ENCODE results near the gene CKS1B.
A peak's percentile ranks its signal among the peaks of the same experiment; 100 is the strongest.

Gene CKS1B

GRCh38 chr1:155003227-155003765, 28.8 kb downstream of the CKS1B start:
- no peak for DNase-seq

DNA sequence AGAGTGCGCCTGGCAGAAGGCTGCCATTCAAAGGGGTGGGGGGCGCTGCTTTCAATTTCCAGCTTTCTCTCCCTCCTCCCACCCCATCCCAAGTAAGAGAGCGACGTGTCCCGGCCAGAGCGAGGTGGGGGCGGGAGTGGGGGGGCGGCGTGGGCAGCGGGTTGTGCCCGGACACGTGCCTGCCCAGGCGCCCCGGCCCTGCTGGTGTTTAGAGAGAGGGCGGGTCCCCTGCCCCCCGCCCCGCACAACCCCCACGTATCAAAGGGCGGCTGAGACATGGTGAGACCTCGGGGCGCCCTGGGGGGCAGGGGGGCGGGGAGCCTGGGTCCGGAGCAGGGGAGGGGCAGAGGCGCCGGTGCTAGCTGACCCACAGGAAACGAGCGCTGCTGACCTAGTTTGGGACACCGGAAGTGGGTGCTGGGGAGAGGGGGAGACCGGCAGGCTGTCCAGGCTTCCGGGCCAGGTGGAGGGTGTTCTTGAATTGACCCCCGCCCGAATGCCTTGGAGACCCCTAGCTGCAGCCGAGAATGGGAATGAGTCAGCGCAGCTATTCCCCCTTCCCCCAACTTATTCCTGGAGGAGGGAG, 29.4 kb downstream of the CKS1B start:
- DNase-seq = no peak

DNA sequence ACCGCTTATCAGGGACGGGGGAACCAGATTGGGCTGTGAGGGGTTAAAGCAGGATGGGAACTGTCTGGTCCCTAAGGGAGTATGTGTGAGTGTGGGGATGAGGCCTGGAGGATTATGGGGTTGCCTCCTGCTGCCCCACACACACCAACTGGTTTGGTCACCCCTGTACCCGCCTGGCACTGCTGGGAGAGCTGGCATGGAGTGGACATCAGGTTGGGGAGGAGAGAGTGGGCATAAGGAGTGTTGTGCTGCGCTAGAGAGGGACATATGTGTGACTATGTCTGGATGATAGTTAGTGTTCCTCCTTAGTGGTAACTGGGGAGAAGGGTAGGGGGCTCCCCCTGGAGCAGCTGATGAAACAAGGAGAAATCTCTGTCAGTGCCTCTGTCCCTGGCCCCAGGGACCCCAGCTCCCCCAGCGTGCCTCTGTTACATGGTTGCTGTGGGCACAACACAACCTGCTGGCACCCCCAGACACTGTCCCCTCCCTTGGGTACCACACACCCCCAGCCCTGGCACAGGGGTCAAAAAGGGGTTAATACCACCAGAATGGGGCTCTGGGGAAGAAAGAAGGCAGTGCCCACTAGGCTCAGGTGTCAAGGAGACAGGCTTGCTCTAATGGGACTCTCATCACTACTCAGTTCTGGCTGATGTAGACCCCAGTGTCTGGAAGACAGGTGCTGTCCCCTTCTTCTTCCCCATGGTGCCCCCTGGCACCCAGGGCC, 30.0 kb downstream of the CKS1B start:
- DNase-seq = no peak

DNA sequence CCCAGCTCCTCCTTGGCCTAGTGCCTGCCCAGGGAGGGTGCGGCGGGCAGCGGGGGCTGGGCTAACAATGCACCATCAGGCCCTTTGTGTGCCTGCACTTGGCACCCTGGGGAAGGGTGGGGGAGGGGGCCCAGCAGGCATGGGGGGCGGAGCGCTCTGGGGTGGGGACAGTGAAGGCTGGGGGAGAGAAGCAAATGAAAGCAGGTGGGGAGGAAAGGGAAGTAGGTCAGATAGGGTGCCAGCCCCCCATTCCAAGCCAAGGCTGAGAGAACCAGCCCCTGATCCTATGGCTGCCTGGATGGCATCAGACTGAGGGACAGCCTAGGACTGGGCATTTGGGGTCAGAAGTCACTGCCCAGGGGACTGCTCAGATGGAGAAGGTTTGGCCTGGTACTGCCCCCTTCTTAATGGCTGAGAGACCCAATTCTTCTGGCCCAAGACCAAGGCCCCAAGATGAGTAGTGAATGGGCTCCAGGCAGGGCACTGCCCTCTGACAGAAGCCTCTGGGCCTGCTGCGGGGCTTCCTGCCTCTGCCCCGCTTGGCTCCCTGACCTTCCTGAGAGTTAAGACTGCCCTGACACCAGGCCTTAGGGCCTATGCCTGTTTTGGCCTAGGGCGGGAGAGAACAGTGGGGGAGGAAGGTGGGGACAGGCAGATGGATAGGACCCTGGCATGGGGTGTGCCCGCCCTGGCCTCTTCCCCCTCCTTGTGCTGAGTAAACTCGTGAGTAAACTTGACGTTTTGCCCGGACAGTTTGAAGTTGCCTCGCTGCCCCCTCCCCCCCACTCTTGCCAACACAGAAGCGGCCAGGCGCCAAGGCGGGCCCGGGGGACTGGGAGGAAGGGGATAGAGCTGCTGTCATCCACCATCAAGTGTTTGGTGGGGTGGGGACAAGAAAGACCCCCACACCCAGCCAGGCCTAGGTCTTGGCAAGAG, 30.9 kb downstream of the CKS1B start:
- no peak for DNase-seq

DNA sequence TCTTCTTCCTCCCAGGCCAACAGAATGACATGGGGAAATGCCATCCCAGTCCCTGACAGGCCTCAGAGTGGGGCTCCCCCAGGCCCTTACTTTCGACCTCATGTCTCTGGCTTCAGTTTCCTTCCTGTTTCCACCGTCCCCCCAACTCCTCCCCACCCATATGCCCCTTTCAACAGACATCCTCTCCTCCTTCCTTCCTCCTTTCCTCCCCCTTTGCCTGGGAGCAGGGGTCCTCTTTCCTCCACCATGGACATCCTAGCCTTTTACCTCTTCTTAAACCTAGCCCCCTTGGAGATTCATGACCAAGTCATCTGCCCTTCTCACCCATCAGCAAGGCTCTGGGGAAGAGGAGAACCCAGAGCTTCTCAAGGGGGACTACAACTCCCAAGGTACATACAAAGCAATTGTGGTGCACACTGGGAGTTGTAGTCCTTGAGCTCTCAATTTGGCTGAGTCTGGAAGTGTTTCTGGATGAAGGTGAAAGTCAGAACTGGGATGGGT, 32.2 kb downstream of the CKS1B start:
- DNase-seq = no peak

DNA sequence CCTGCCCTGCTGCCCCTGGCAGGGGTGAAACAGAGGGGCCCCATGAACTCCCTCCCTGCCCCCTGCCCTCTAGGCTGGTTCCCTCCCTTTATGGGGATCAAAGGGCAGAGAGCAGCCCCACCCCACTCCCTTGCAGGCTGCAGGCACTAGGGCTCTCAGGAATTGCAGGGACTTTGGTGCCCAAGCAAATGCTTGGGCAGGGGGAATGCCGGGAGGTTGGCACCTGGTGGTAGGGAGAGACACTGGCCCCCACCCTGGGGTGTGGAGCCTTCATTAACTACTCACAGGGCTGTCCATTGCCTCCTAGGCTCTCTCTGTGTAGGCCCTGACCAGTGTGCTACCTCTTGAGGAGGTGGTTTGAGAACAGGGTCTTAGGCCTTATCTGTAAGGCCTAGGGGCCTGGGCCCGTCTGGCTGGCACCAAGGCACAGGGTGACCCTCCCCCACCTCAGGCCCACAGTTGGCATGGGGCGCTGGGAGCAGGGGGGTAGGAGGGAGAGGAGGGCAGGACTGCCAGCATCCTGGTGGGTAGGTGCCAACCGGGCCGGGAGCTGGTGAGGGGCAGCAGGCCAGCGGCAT, 32.9 kb downstream of the CKS1B start:
- DNase-seq = no peak

DNA sequence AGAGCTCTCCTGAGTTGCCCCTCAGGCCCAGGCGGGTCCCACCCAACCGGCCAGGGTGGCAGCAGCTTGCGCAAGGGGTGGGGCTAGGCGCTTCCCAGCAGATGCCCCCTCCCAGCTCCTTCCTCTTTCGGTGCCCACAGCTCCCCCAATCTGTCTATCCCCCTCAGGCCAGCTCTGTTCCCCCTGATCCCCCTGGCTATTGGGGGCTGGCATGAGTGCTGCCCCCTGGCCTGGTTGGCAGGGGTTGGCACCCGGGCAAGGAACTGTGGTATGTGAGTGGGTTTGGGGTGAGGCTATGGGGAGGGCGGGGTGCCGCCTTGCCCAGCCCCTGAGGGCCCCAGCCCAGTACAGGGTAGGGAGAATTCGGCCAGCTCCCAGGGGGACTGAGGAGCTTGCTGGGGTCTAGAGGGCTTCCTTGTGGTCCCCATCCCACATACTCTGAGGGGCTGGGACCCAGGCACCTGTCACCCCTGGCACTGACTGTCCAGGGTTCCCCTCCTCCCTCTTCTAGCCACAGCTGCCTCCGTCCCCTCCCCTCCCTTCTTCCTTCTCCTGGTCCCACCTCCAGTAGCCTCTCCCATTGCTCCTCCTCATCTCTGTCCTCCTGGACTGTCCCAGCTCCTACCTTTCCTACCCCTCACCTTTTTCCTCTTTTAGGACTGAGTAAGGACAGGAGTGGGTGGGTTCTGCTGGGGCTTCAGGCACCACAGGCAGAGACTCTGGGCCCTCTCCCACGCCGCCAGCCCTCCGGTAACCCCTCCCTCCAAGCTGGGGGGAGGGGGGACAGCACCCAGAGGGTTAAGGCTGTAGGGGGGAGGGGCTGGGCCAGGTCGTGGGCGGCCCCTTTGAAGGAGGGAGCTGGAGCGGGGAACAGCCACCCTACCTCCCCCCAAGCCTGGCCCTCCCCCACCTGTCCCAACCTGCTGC, 33.8 kb downstream of the CKS1B start:
- no peak for DNase-seq

- no peak for DNase-seq
Measured at GRCh38 chr1:155009221-155009711, 34.8 kb downstream of the CKS1B start.

GRCh38 chr1:155009742-155010141, 35.3 kb downstream of the CKS1B start:
- DNase-seq = no peak

DNA sequence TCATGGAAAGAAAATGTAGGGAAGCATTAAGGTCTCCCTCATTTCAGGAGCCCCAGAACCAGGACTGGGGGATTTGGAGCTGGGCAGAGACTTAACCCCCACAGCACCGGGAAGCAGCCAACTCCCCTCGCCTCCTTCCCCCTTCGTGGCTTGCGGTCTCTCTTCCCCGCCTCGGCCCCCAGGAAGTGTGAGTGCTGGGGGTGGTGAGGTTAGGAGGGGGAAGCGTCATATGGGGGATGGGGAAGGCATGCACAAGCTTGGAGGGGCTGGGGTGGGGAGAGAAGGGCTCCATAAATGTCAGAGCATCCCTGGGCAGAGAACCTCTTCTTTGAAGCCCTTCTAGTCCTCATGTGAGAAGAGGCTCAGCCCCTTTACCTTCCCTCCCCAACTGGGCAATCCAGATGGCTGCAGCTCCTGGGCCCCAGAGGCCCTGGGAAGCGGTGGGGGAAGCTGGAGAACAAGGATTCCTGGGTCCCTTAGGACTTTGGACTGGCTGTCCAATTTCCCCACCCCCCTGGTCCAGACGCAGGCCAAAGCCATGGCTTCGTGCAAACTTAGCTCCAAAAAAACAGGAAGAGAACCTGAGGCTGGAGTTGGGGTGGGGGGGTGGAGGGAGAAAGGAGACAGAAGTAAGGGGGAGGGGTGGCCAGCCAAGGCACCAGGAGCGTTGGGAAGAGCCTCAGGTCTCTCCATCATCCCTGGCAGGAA, 35.9 kb downstream of the CKS1B start:
- DNase-seq = no peak

GRCh38 chr1:155011004-155011416, 36.5 kb downstream of the CKS1B start:
- no peak for DNase-seq

- DNase-seq = no peak
Measured at GRCh38 chr1:155011437-155012025, 37.0 kb downstream of the CKS1B start.

DNA sequence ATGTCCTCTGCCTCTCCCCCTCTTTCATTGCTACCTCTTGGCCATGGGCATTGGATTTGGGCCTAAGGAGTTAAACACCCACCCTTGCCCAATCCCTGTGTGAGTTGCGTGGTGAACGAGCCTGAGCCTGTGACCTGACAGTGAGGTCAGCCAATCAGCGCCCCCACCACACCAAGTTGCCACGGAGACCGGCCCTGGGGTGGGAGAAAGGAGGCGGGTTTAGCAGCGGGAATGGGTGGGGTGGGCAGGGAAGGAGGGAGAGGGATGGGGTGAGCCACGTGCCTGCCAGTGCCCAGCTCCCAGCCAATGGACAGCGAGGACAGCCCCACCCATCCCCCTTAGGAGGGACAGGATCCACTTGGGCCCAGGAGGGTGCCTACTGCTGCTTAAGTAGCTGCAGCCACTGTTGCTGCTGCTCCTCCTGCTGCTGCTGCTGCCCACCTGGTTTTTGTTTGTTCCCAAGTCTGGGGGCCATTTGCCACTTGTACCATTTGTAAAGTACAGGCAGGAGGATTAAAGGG, 37.6 kb downstream of the CKS1B start:
- DNase-seq = no peak

GRCh38 chr1:155012776-155013602, 38.5 kb downstream of the CKS1B start:
- DNase-seq = no peak

- peak; percentile 46 for DNase-seq
Measured at GRCh38 chr1:155013632-155014031, 39.2 kb downstream of the CKS1B start.

GRCh38 chr1:155014709-155015508, 40.4 kb downstream of the CKS1B start:
- no peak for DNase-seq

DNA sequence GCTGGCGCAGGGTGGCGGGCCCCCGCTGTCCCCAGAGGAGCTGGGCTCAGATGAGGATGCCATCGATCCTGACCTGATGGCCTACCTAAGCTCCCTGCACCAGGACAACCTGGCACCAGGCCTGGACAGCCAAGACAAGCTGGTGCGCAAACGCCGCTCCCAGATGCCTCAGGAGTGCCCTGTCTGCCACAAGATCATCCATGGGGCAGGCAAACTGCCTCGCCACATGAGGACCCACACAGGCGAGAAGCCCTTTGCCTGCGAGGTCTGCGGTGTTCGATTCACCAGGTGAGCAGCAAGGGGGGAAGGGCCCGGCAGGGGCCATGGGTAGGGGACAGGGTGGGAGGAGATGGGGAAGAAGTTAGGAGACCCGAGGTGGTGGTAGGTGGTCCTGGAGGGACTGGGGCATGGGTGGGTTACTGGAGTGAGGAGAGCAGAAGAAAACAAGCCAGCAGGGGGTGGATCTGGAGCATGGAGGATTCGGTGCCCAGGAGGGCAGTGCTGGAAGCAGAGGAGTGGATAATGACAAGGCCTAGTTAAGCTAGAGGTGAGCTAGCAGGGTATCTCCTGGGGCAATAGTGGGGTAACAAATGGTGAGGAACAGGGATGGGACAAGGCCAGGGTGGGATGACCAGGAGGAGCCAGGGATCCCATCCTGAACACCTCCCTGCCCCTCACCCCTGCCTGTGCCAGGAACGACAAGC, 41.2 kb downstream of the CKS1B start:
- DNase-seq = no peak

Data from activated CD4-positive, alpha-beta T cell treated with anti-CD3 and anti-CD28 coated beads, Interleukin-2, amount 50 U/mL, for 1 hour (primary cell).